HepG2 (cell line): ENCODE measurements around the gene ZNF211. TPM values are rescaled to one million over a fixed set of nuclear protein-coding genes. Genes with fewer than 3 reads are reported as not detected.

Experiments
- ATAC-seq: fragments of 200-7000 bp; cut with Tn5 transposase; 3 replicates; pipeline ENCODE4 v1.9.1; 2020; ENCODE audit warnings: mild to moderate bottlenecking, moderate library complexity
- BruUV-seq: library from RNA; stranded (reverse); fragments of 400-500 nt; replicated peaks from 2 replicates; lab custom pipeline; 2021; lab: Mats Ljungman, UMichigan
- CTCF ChIA-PET: fragments of 300-600 bp; formaldehyde crosslinking; extraction: SDS; loops from one replicate; lab custom pipeline; 2021; ENCODE audit warnings: low total read pairs, inconsistent platforms, low intra/inter-chr PET ratio; lab: Yijun Ruan, JAX
- POLR2A ChIA-PET: fragments of 350-600 bp; sonication (Branson Sonifier 250); formaldehyde crosslinking; loops from one replicate; lab custom pipeline; 2020; ENCODE audit warnings: antibody characterized with exemption, inconsistent platforms; lab: Yijun Ruan, JAX
- DNase-seq: peaks from one replicate; pipeline ENCODE4 v3.0.0-alpha.2; 2015; ENCODE audit warnings: low spot score
- FAIRE-seq: peaks from 3 replicates; lab custom pipeline; 2011; peaks lifted over from hg19 to GRCh38; lab: Jason Lieb, UNC
- H2AFZ ChIP-seq: one replicate; pipeline ENCODE4 v1.6.1; 2011; ENCODE audit warnings: low read length, inconsistent platforms
- H3K27ac ChIP-seq: fragments of 300-600 bp; 3 replicates; pipeline ENCODE4 v1.8.0; 2011; ENCODE audit warnings: mixed run types, mild to moderate bottlenecking, mixed read lengths, low read length, inconsistent platforms; ENCODE audit not compliant: insufficient read depth; ENCODE audit errors: extremely low read length
- H3K27me3 ChIP-seq, 2 experiments: fragments of 200-600 bp in 1 of 2; 2 replicates in 1 of 2; 3 replicates in 1 of 2; pipeline versions ENCODE4 v1.6.0 to v1.8.0; 2011; ENCODE audit warnings: low read length in 2 of 2, mild to moderate bottlenecking in 2 of 2, moderate library complexity in 2 of 2, inconsistent platforms in 1 of 2; ENCODE audit not compliant: insufficient read depth in 2 of 2, control insufficient read depth in 1 of 2
- H3K36me3 ChIP-seq, 2 experiments: fragments of 200-600 bp in 1 of 2; replicated peaks in 1 of 2; 2 replicates in 1 of 2; 3 replicates in 1 of 2; pipeline versions ENCODE4 v1.5.1 to v1.8.0; 2011; ENCODE audit warnings: low read length in 2 of 2, inconsistent platforms in 1 of 2; ENCODE audit not compliant: insufficient read depth in 2 of 2, control insufficient read depth in 1 of 2
- H3K4me1 ChIP-seq: 2 replicates; pipeline ENCODE4 v1.5.1; 2012; ENCODE audit warnings: low read length, inconsistent platforms; ENCODE audit not compliant: insufficient read depth
- H3K4me2 ChIP-seq: 2 replicates; pipeline ENCODE4 v1.6.0; 2011; ENCODE audit warnings: low read depth, low read length, inconsistent platforms
- H3K4me3 ChIP-seq, 3 experiments: fragments of 200-600 bp in 1 of 3; sonication (generic), shearing (Covaris generic) in 1 of 3; replicated peaks in 1 of 3; 2 replicates each; pipeline ENCODE4 v1.5.1; 2011 to 2016; ENCODE audit warnings: low read length in 3 of 3, inconsistent platforms in 2 of 3, low read depth in 2 of 3, mild to moderate bottlenecking in 2 of 3, control low read depth in 1 of 3, mixed read lengths in 1 of 3; ENCODE audit not compliant: insufficient read depth in 1 of 3
- H3K79me2 ChIP-seq: one replicate; pipeline ENCODE4 v1.6.1; 2011; ENCODE audit warnings: low read length, inconsistent platforms; ENCODE audit not compliant: insufficient read depth
- H3K9ac ChIP-seq: 2 replicates; pipeline ENCODE4 v1.6.0; 2011; ENCODE audit warnings: mild to moderate bottlenecking, low read depth, low read length, inconsistent platforms; ENCODE audit not compliant: insufficient read depth
- H3K9me3 ChIP-seq: 2 replicates; pipeline ENCODE4 v1.5.1; 2012; ENCODE audit warnings: mild to moderate bottlenecking, low read length
- H4K20me1 ChIP-seq: 2 replicates; pipeline ENCODE4 v1.6.0; 2011; ENCODE audit warnings: inconsistent platforms, mild to moderate bottlenecking, low read length, moderate library complexity; ENCODE audit not compliant: insufficient read depth
- NFRKB ChIP-seq: fragments of 450-650 bp; IDR thresholded peaks from 2 replicates; pipeline ENCODE4 v1.6.1; 2017
- WGBS: methylation state at CpG from one replicate; pipeline ENCODE4 v1.1.6; 2017; ENCODE audit warnings: low lambda C conversion rate; 5-methylcytosine and 5-hydroxymethylcytosine counted together
- in situ Hi-C: cut with HindIII; loops from 2 replicates; pipeline ENCODE4 v1.10.0; 2017; ENCODE audit warnings: low pct_unique_long_range_greater_than_20kb; ENCODE audit not compliant: extremely low pct_ligation_motif_present
- intact Hi-C: fragments of 100-400 bp; cut with micrococcal nuclease; formaldehyde crosslinking; loops from one replicate; pipeline ENCODE4 v1.10.0; 2022; ENCODE audit not compliant: unreplicated experiment
- polyA plus RNA-seq, 8 experiments: library from polyadenylated mRNA; depleted of rRNA in 3 of 8; stranded (reverse) in 7 of 8; unstranded in 1 of 8; fragments of >200 nt; fragmentation: Illumina TruSeq in 4 of 8; extraction: Trizol in 4 of 8; gene quantifications; 2 replicates each; pipeline versions ENCODE4 v1.2.1 to v1.2.3, GENCODE V29; 2011 to 2016; ENCODE audit warnings: low read depth in 4 of 8, missing spikeins in 1 of 8, mixed read lengths in 1 of 8; ENCODE audit not compliant: insufficient read depth in 1 of 8
- total RNA-seq, 5 experiments: library from RNA; depleted of rRNA; stranded (reverse); fragments of >200 nt; fragmentation: Illumina TruSeq; extraction: Trizol; gene quantifications; 2 replicates each; pipeline ENCODE4 v1.2.3, GENCODE V29; 2016; ENCODE audit warnings: low read depth in 1 of 5
- TF ChIP-seq, protein P1 (sequence below): IDR thresholded peaks from 2 replicates; pipeline ENCODE4 v1.4.0; 2020; ENCODE audit warnings: mild to moderate bottlenecking, missing genetic modification reagents

The ZNF211 gene
- total and polyA plus RNA-seq, 2 of the 13 experiments (the other 11 are each of a cell fraction or from before 2014, with no cell fraction given) = 9.9 to 11.2 TPM

DNA sequence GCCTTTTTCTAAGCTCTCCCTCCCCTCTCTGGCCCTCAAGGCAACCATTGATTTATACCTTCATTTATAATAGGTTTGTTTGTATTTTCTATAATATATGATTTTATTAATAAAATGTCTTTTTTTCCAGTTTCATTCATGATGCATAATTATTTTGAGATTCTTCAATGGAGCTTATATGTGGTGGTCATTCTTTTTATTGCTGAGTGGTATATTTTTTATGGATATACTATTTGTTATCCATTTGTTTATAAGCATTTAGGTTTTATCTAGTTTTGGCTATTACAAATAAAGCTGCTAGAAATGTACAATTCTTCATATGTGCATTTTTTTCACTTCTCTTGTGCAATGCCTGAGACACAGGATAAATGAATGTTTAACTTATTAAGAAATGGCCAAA is 10.8 kb downstream of the ZNF211 start (continued):
- TF ChIP-seq, protein P1, sequence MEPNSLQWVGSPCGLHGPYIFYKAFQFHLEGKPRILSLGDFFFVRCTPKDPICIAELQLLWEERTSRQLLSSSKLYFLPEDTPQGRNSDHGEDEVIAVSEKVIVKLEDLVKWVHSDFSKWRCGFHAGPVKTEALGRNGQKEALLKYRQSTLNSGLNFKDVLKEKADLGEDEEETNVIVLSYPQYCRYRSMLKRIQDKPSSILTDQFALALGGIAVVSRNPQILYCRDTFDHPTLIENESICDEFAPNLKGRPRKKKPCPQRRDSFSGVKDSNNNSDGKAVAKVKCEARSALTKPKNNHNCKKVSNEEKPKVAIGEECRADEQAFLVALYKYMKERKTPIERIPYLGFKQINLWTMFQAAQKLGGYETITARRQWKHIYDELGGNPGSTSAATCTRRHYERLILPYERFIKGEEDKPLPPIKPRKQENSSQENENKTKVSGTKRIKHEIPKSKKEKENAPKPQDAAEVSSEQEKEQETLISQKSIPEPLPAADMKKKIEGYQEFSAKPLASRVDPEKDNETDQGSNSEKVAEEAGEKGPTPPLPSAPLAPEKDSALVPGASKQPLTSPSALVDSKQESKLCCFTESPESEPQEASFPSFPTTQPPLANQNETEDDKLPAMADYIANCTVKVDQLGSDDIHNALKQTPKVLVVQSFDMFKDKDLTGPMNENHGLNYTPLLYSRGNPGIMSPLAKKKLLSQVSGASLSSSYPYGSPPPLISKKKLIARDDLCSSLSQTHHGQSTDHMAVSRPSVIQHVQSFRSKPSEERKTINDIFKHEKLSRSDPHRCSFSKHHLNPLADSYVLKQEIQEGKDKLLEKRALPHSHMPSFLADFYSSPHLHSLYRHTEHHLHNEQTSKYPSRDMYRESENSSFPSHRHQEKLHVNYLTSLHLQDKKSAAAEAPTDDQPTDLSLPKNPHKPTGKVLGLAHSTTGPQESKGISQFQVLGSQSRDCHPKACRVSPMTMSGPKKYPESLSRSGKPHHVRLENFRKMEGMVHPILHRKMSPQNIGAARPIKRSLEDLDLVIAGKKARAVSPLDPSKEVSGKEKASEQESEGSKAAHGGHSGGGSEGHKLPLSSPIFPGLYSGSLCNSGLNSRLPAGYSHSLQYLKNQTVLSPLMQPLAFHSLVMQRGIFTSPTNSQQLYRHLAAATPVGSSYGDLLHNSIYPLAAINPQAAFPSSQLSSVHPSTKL (CRISPR knock-in tag) = no peak
- TF ChIP-seq, all 625 proteins: peak for 2

DNA sequence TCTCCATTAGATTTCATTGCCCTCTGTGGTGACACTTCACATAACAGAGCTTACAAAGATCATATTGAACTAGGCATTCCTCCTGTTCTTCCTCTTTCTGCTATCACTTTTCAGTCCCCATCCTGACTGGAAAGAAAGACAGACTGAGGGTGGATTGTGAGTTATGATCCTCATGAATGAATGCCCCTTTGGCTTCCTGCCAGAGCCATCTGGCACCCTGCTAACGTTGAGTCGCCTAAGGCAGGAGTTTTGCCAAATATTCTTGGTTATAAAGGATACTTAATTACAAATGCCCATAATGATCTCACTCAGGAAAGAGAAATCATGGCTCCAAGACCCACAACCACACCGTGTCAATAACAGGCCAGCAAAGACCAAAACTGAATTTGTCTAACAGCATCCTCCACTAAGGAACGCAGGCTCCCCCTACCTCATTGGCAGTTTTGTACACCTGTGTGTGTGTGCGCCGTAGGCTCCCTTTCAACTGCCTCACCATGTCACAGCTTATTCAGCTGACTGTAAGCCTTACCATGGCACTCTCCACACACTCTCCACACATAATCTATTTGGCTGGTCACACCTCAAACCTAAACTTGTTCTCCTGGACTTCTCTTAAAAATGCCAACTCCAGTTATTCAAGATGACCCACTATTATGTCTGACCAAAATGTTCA is 15.5 kb downstream of the ZNF211 start:
- no peaks in the 10 kb centered on the region for H3K79me2 ChIP-seq
- no peak overlapping the region for H3K27ac ChIP-seq
- H2AFZ ChIP-seq = no peak overlapping the region
- DNase-seq = no peak
- H3K36me3 ChIP-seq = no peaks in the 10 kb centered on the region
- ChIA-PET CTCF (no interaction called here), POLR2A (no interaction called here)
- H3K4me1 ChIP-seq = peaks cover 27% of the 10 kb centered on the region
- no peak for ATAC-seq
- BruUV-seq = no TSS peak
- no peak for TF ChIP-seq NFRKB
- no peak overlapping the region for H3K4me3 ChIP-seq
- no peak overlapping the region for H3K9ac ChIP-seq
- H4K20me1 ChIP-seq = no peaks in the 10 kb centered on the region
- WGBS = 76% methylated on average over 6 of the region's 6 CpGs
- H3K4me2 ChIP-seq = no peak overlapping the region
- in situ Hi-C loops = no loop called here
- 0 out of 2 replicates have a peak, but pooled peaks cover 4% of the 10 kb centered on the region for H3K9me3 ChIP-seq
- H3K27me3 ChIP-seq = no peaks in the 10 kb centered on the region
- no peak for FAIRE-seq
- intact Hi-C loops = no loop called here
